Measurements from ENCODE around the gene SP1. TPM values are rescaled to one million over a fixed set of nuclear protein-coding genes. Genes with fewer than 3 reads are reported as not detected.

SP1 gene
- total RNA-seq, 1 donor from 2014 or later: 34.8 TPM

GRCh38 chr12:53464685-53465418 lies 84.9 kb downstream of the SP1 start:
- DNase-seq: no peak
- no peak overlapping the region for H3K4me3 Mint-ChIP-seq (ENCODE audit: unreplicated experiment)
- TF ChIP-seq, protein P1, sequence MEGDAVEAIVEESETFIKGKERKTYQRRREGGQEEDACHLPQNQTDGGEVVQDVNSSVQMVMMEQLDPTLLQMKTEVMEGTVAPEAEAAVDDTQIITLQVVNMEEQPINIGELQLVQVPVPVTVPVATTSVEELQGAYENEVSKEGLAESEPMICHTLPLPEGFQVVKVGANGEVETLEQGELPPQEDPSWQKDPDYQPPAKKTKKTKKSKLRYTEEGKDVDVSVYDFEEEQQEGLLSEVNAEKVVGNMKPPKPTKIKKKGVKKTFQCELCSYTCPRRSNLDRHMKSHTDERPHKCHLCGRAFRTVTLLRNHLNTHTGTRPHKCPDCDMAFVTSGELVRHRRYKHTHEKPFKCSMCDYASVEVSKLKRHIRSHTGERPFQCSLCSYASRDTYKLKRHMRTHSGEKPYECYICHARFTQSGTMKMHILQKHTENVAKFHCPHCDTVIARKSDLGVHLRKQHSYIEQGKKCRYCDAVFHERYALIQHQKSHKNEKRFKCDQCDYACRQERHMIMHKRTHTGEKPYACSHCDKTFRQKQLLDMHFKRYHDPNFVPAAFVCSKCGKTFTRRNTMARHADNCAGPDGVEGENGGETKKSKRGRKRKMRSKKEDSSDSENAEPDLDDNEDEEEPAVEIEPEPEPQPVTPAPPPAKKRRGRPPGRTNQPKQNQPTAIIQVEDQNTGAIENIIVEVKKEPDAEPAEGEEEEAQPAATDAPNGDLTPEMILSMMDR (IDR thresholded peaks at IDR 0.05; ENCODE audit: partially characterized antibody, unreplicated experiment): no peak
- H3K27me3 Mint-ChIP-seq (ENCODE audit: unreplicated experiment): peaks cover 4% of the 10 kb centered on the region
- peak overlapping the region; percentile 48 for H3K27ac Mint-ChIP-seq (ENCODE audit: unreplicated experiment)
- peaks cover 6% of the 10 kb centered on the region for H3K4me1 Mint-ChIP-seq (ENCODE audit: low read depth, unreplicated experiment)
- H3K36me3 Mint-ChIP-seq (ENCODE audit: unreplicated experiment): no peaks in the 10 kb centered on the region
- H3K9me3 Mint-ChIP-seq (ENCODE audit: unreplicated experiment): no peaks in the 10 kb centered on the region

- DNase-seq: no peak
- TF ChIP-seq, protein P1 (IDR thresholded peaks at IDR 0.05; ENCODE audit: partially characterized antibody, unreplicated experiment): no peak
- Mint-ChIP-seq H3K4me1 (ENCODE audit: low read depth, unreplicated experiment) (peaks cover 5% of the 10 kb centered on the region), H3K36me3 (ENCODE audit: unreplicated experiment) (no peaks in the 10 kb centered on the region), H3K27me3 (ENCODE audit: unreplicated experiment) (peaks cover 4% of the 10 kb centered on the region), H3K9me3 (ENCODE audit: unreplicated experiment) (no peaks in the 10 kb centered on the region), H3K4me3 (ENCODE audit: unreplicated experiment) (no peak overlapping the region), H3K27ac (ENCODE audit: unreplicated experiment) (peak overlapping the region; percentile 48)
These were observed 85.7 kb downstream of the SP1 start for GRCh38 chr12:53465679-53466078.

Other genes with a start within 250 kb of the SP1 start
- 38.2 TPM for gene ZNF740, start 199.5 kb upstream of the SP1 start, total RNA-seq (ENCODE audit: unreplicated experiment)
- 34.5 TPM for gene CSAD, start 199.3 kb upstream of the SP1 start, total RNA-seq (ENCODE audit: unreplicated experiment)
- not detected for gene ITGB7, start 172.9 kb upstream of the SP1 start, total RNA-seq (ENCODE audit: unreplicated experiment)
- 0.27 TPM for gene RARG, start 148.0 kb upstream of the SP1 start, total RNA-seq (ENCODE audit: unreplicated experiment)
- 5.1 TPM for gene ESPL1, start 111.9 kb upstream of the SP1 start, total RNA-seq (ENCODE audit: unreplicated experiment)
- gene PFDN5, start 84.6 kb upstream of the SP1 start, total RNA-seq (ENCODE audit: unreplicated experiment): 292 TPM
- gene MYG1, start 80.5 kb upstream of the SP1 start, total RNA-seq (ENCODE audit: unreplicated experiment): 66.1 TPM
- gene AAAS, start 58.6 kb upstream of the SP1 start, total RNA-seq (ENCODE audit: unreplicated experiment): 57.5 TPM
- not detected for gene SP7, start 43.8 kb upstream of the SP1 start, total RNA-seq (ENCODE audit: unreplicated experiment)
- gene AMHR2, start 43.7 kb downstream of the SP1 start, total RNA-seq (ENCODE audit: unreplicated experiment): not detected
- 105 TPM for gene PRR13, start 61.6 kb downstream of the SP1 start, total RNA-seq (ENCODE audit: unreplicated experiment)
- 1,170 TPM for gene PCBP2, start 71.9 kb downstream of the SP1 start, total RNA-seq (ENCODE audit: unreplicated experiment)
- 94.2 TPM for gene MAP3K12, start 119.3 kb downstream of the SP1 start, total RNA-seq (ENCODE audit: unreplicated experiment)
- 49.0 TPM for gene TARBP2, start 121.1 kb downstream of the SP1 start, total RNA-seq (ENCODE audit: unreplicated experiment)
- not detected for gene NPFF, start 127.3 kb downstream of the SP1 start, total RNA-seq (ENCODE audit: unreplicated experiment)
- gene ATF7, start 246.2 kb downstream of the SP1 start, total RNA-seq (ENCODE audit: unreplicated experiment): 36.0 TPM